ENCODE results near the gene PDE7B.
A peak's percentile ranks its signal among the peaks of the same experiment; 100 is the strongest.

PDE7B gene

DNA sequence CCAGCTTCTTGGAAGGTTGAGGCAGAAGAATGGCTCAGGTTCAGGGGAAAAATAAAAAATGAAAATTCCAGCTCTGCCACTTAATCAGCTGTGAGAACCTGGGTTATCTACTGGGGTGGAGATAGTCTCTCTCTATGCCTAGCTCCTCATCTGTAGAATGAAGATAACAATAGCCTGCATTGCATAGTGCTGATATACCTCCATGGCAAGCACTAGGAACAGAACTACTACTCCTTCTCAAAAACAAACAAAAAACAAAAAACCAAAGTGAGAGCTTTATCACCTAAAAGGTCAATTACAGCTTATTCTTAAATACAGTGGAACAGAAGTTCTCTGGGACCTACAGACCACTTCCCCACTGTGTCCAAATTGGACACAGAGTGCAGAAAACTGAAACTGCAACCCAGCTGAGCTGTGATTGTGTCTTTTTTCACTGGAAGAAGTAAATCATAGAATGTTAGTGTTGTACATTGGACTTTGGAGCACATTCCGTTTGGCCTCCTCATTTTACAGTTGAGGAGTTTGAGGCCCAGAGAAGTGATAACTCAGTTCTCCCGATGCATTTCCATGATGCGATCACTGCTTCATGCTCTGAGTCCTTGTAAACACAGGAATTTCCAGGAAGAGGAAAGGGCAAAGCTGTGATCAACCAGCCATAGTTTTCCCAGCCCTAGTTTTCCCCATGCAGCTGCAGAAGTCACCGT, 375.3 kb downstream of the PDE7B start:
- H3K27me3 Mint-ChIP-seq: no peaks in the 10 kb centered on the region
- CTCF ChIA-PET: interaction anchor here (0.6 to 2.7 kb wide), 41 partner anchors 7 to 802 kb away, joined by 3 to 40 read pairs (median 4); partner anchors contain the start of gene MTFR2
- H3K4me3 Mint-ChIP-seq: no peak overlapping the region
- H3K27ac Mint-ChIP-seq: no peak overlapping the region
- no peak for DNase-seq
- H3K36me3 Mint-ChIP-seq: peaks cover 17% of the 10 kb centered on the region
- no peaks in the 10 kb centered on the region for H3K9me3 Mint-ChIP-seq
- no peaks in the 10 kb centered on the region for H3K4me1 Mint-ChIP-seq

DNA sequence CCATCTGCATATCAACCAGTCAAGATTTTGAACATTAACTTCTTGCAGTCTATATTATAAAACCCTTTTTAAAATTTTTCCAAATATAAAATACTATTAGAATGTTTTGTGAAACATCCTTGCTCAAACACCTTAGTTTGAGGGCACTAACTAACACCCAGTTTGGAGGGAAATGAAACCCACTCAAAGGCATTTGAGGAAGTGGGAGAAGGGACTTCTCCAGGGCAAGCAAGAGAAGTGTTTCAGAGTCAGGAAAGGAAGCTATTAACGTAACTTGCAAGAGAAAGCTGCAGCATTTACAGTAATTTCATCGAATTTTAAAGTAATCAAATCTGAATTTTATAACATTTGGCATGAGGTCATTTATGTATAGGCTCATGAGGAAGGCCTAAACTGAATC, 377.3 kb downstream of the PDE7B start:
- Mint-ChIP-seq H3K4me1 (no peaks in the 10 kb centered on the region), H3K36me3 (peaks cover 24% of the 10 kb centered on the region), H3K27ac (no peak overlapping the region), H3K27me3 (no peaks in the 10 kb centered on the region), H3K4me3 (no peak overlapping the region), H3K9me3 (no peaks in the 10 kb centered on the region)
- CTCF ChIA-PET: no interaction called here
- DNase-seq: no peak

DNA sequence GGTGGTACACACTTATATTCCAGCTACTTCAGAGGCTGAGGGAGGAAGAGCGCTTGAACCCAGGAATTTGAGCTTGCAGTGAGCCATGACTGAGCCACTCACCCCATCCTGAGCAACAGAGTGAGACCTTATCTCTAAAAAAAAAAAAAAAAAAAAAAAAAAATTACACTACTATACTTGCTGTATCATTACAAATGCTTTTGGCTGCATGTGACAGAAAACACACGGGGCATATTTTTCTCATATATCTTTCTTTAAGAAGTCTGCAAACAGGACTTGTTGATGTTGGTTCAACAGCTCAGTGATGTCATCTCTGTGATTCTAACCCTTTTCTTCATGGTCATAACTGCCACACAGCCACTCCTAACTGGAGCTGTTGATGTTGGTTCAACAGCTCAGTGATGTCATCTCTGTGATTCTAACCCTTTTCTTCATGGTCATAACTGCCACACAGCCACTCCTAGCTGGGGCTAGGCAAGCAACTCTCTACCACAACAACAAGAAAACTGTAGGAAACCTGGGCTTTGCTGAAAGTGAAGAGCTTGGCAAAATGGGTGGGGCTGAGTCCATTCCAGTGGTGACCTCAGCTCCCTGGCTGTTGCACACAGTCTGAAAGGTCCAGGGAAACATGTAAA, 378.8 kb downstream of the PDE7B start:
- no peaks in the 10 kb centered on the region for H3K9me3 Mint-ChIP-seq
- H3K4me1 Mint-ChIP-seq: peaks cover 2% of the 10 kb centered on the region
- CTCF ChIA-PET: interaction anchor here (0.8 to 1.2 kb wide), 3 partner anchors 11 to 690 kb away, joined by 3 to 4 read pairs (median 3); no protein-coding TSS in a partner anchor
- no peak overlapping the region for H3K4me3 Mint-ChIP-seq
- no peaks in the 10 kb centered on the region for H3K27me3 Mint-ChIP-seq
- H3K36me3 Mint-ChIP-seq: peaks cover 32% of the 10 kb centered on the region
- H3K27ac Mint-ChIP-seq: no peak overlapping the region
- DNase-seq: no peak

DNA sequence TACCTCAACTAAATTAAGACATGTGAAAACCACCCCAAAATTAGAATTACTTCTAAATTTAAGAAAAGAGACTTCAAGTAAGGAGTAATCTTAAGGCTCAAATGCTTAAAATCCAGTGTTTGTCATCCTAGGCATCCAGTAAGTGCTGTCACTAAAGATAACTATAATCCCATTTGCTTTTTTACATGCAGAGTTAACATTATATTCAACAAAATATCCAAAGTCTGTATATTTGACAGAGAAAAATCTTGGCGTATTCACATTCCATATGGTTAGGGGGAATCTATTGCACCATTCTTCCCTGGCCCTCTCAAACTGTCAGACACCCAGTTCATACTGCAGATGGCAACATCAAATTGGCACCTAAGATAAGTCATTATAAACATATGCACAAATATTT, 381.2 kb downstream of the PDE7B start:
- Mint-ChIP-seq H3K27me3 (no peaks in the 10 kb centered on the region), H3K36me3 (peaks cover 41% of the 10 kb centered on the region), H3K4me1 (peaks cover 18% of the 10 kb centered on the region), H3K27ac (no peak overlapping the region), H3K4me3 (no peak overlapping the region), H3K9me3 (no peaks in the 10 kb centered on the region)
- DNase-seq: no peak
- CTCF ChIA-PET: no interaction called here

DNA sequence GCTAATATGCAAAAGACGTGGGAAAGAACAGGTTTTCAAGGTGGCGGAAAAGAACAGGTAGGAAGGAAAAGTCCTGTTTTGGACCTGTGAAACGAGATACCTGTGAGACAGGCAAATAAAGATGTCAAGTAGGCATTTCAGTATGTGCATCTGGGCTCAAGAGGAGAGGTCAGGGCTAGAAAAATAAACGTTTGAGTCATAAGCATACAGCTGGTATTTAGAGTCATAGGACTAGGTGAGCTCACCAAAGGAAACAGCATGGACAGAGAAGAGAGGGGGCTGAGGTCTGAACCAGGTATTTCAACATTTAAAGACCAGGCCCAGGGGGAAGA, 383.7 kb downstream of the PDE7B start:
- Mint-ChIP-seq H3K36me3 (peaks cover 49% of the 10 kb centered on the region), H3K4me1 (peaks cover 21% of the 10 kb centered on the region), H3K4me3 (no peak overlapping the region), H3K27ac (no peak overlapping the region), H3K27me3 (no peaks in the 10 kb centered on the region), H3K9me3 (no peaks in the 10 kb centered on the region)
- CTCF ChIA-PET: interaction anchor here (3.5 kb wide), 1 partner anchor 9 kb away, joined by 21 read pairs; no protein-coding TSS in a partner anchor
- no peak for DNase-seq

DNA sequence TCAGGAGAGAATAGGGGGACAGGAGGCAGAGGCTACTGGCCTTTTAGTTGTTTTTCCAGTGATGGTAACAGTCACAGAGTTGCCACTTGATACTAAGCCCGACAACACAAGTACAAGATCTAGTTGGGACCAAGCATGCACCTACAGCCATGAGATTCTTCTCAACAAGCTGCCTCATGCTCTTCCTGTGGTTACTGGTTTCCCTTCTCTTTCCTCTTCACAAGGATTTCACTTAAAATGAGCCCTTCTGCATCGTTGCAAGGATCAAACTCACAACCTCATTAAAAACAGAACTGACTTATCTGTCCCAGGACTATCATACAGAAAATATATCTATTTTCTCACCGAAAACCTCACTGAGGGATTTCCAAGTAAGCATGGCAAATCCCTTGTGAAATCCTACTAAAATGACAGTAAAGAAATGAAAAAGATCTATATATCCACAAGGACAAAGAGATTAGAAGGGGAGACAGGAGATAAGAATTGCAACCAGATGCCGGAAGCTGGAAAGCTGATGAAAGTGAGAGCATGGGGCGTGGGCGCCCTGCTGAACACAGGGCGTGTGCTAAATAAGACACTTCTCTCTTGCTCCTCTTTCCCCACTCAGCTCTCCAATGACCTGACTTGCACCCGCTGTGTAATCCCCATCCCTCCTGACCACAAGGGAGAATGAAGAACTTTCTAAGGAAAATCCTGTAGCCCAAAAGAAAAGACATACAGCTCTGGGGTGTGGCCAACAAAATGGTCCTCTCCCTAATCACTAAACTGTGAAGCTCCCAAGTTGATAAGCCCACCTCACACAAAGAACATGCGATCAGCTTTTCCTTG, 385.2 kb downstream of the PDE7B start:
- no peaks in the 10 kb centered on the region for H3K27me3 Mint-ChIP-seq
- H3K4me1 Mint-ChIP-seq: peaks cover 21% of the 10 kb centered on the region
- CTCF ChIA-PET: interaction anchor here (0.6 to 3.5 kb wide), 3 partner anchors 10 to 786 kb away, joined by 3 to 21 read pairs (median 4); no protein-coding TSS in a partner anchor
- H3K4me3 Mint-ChIP-seq: no peak overlapping the region
- peak overlapping the region; percentile 24 for H3K27ac Mint-ChIP-seq
- no peaks in the 10 kb centered on the region for H3K9me3 Mint-ChIP-seq
- peaks cover 45% of the 10 kb centered on the region for H3K36me3 Mint-ChIP-seq
- DNase-seq: no peak

DNA sequence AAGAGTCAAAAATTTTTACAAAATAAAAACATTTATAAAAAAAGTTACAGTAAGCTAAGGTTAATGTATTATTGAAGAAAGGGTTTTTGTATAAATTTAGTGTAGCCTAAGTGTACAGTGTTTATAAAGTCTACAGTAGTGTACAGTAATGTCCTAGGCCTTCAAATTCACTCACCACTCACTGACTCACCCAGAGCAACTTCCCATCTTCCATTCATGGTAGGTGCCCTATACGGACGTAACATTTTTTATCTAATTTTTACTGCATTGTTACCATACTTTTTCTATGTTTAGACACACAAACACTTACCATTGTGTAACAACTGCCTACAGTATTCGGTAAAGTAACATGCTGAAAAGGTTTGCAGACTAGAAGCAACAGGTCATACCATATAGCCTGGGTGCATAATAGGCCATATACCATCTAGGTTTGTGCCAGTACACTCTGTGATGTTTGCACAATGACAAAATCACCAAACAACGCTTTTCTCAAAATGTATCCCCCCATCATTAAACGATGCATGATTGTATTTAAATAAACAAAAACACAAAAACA, 392.6 kb downstream of the PDE7B start:
- Mint-ChIP-seq H3K4me3 (no peak overlapping the region), H3K36me3 (peaks cover 56% of the 10 kb centered on the region), H3K9me3 (no peaks in the 10 kb centered on the region), H3K27me3 (no peaks in the 10 kb centered on the region), H3K27ac (no peak overlapping the region), H3K4me1 (peaks cover 25% of the 10 kb centered on the region)
- DNase-seq: no peak
- CTCF ChIA-PET: interaction anchor here (0.8 kb wide), 1 partner anchor 73 kb away, joined by 3 read pairs; no protein-coding TSS in a partner anchor
